HG02588 (cell line): Measurements from ENCODE around the gene ZNF423.
A peak's percentile ranks its signal among the peaks of the same experiment; 100 is the strongest.
"Not testable (repeated sequence)": the region's sequence is repeated elsewhere in the genome, so short reads cannot be mapped to it uniquely, and the experiment has no call there.

ENCODE experiments used
- ATAC-seq: cut with Tn5 transposase; IDR thresholded peaks from one replicate; pipeline ENCODE4 v1.9.1; 2021; ENCODE audit warnings: mild to moderate bottlenecking, moderate library complexity; ENCODE audit not compliant: unreplicated experiment

The ZNF423 gene

GRCh38 chr16:49523435-49524159 lies 332.3 kb downstream of the ZNF423 start:
- no peak for ATAC-seq

- no peak for ATAC-seq
Observed at GRCh38 chr16:49521734-49522325, 334.1 kb downstream of the ZNF423 start.

- ATAC-seq, result no peak
Observed at GRCh38 chr16:49520492-49521038, 335.3 kb downstream of the ZNF423 start.

GRCh38 chr16:49519741-49520140 lies 336.2 kb downstream of the ZNF423 start:
- no peak for ATAC-seq

GRCh38 chr16:49519008-49519656 lies 336.8 kb downstream of the ZNF423 start:
- ATAC-seq, result no peak

- ATAC-seq, result no peak
Observed at GRCh38 chr16:49516382-49517036, 339.4 kb downstream of the ZNF423 start.

GRCh38 chr16:49515861-49516260 lies 340.1 kb downstream of the ZNF423 start:
- no peak for ATAC-seq

GRCh38 chr16:49515016-49515565 lies 340.8 kb downstream of the ZNF423 start:
- ATAC-seq, result no peak

GRCh38 chr16:49514073-49514980 lies 341.6 kb downstream of the ZNF423 start:
- no peak for ATAC-seq

- no peak for ATAC-seq
Observed at GRCh38 chr16:49513040-49513439, 342.9 kb downstream of the ZNF423 start.

GRCh38 chr16:49510654-49511305 lies 345.1 kb downstream of the ZNF423 start:
- ATAC-seq, result no peak

GRCh38 chr16:49510141-49510540 lies 345.8 kb downstream of the ZNF423 start:
- no peak for ATAC-seq

- not testable (repeated sequence) for ATAC-seq
Observed at GRCh38 chr16:49506058-49507013, 349.6 kb downstream of the ZNF423 start.

GRCh38 chr16:49505556-49505955 lies 350.4 kb downstream of the ZNF423 start:
- ATAC-seq, result no peak

GRCh38 chr16:49504626-49505025 lies 351.3 kb downstream of the ZNF423 start:
- ATAC-seq, result no peak

- ATAC-seq, result no peak
Observed at GRCh38 chr16:49504023-49504364, 351.9 kb downstream of the ZNF423 start.

- ATAC-seq, result peak; percentile 69
Observed at GRCh38 chr16:49503256-49504022, 352.5 kb downstream of the ZNF423 start.
